Activated CD4-positive, alpha-beta T cell treated with anti-CD3 and anti-CD28 coated beads, Interleukin-2, amount 10 ng/mL, durations not matched to agents 24 days and 14 days (primary cell): ENCODE results near the gene POLA2. TPM values are rescaled to one million over a fixed set of nuclear protein-coding genes. Genes with fewer than 3 reads are reported as not detected.
"Not testable (repeated sequence)": the region's sequence is repeated elsewhere in the genome, so short reads cannot be mapped to it uniquely, and the experiment has no call there.

Experiments
- DNase-seq: peaks from one replicate; pipeline ENCODE4 v3.0.0; 2022
- H3K27ac Mint-ChIP-seq: one replicate; pipeline ENCODE4 v1.8.0; 2022; ENCODE audit warnings: mild to moderate bottlenecking, mixed read lengths
- H3K27me3 Mint-ChIP-seq: one replicate; pipeline ENCODE4 v1.8.0; 2022; ENCODE audit warnings: mixed read lengths
- H3K36me3 Mint-ChIP-seq: one replicate; pipeline ENCODE4 v1.8.0; 2022; ENCODE audit warnings: low read depth, mild to moderate bottlenecking, mixed read lengths
- H3K4me1 Mint-ChIP-seq: one replicate; pipeline ENCODE4 v1.8.0; 2021; ENCODE audit warnings: mixed read lengths
- H3K4me3 Mint-ChIP-seq: one replicate; pipeline ENCODE4 v1.8.0; 2022; ENCODE audit warnings: mild to moderate bottlenecking, moderate library complexity, mixed read lengths
- H3K9me3 Mint-ChIP-seq: one replicate; pipeline ENCODE4 v1.8.0; 2021; ENCODE audit warnings: mixed read lengths
- intact Hi-C: fragments of 100-400 bp; cut with micrococcal nuclease; formaldehyde crosslinking; loops from one replicate; pipeline ENCODE4 v1.15.1; 2023
- total RNA-seq: library from RNA; stranded (reverse); gene quantifications from 2 replicates; pipeline ENCODE4 v1.2.3, GENCODE V29; 2022

The POLA2 gene
- total RNA-seq, 1 donor from 2014 or later: 82.8 TPM

GRCh38 chr11:65258988-65259387, 2.8 kb upstream of the POLA2 start:
- peaks cover 28% of the 10 kb centered on the region for H3K4me1 Mint-ChIP-seq
- H3K4me3 Mint-ChIP-seq: no peak overlapping the region
- intact Hi-C loops: no loop called here
- DNase-seq: no peak
- peaks cover 3% of the 10 kb centered on the region for H3K9me3 Mint-ChIP-seq
- no peak overlapping the region for H3K27ac Mint-ChIP-seq
- H3K36me3 Mint-ChIP-seq: peaks cover 16% of the 10 kb centered on the region
- H3K27me3 Mint-ChIP-seq: peaks cover 7% of the 10 kb centered on the region

DNA sequence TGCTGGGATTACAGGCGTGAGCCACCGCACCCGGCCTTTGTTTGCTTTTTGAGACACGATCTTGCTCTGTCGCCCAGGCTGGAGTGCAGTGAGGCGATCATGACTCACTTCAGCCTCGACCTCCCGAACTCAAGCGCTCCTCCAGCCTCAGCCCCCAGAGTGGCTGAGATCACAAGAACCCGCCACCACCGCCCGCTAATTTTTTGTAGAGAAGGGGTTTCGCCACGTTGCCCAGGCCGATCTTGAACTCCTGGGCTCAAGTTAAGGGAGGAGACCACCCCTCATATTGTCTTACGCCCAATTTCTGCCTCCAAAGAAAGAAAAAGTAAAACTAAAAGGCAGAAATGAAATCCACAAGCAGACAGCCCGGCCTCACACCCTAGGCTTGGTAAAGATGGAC, 1.5 kb upstream of the POLA2 start:
- Mint-ChIP-seq H3K9me3 (peaks cover 3% of the 10 kb centered on the region), H3K4me3 (peak overlapping the region; percentile 32), H3K27me3 (peaks cover 4% of the 10 kb centered on the region), H3K27ac (no peak overlapping the region), H3K4me1 (peaks cover 36% of the 10 kb centered on the region), H3K36me3 (peaks cover 24% of the 10 kb centered on the region)
- no peak for DNase-seq
- intact Hi-C loops: loop anchor here (5.0 kb wide), 2 partner anchors 33 to 72 kb away; partner anchors contain the start of gene DPF2

DNA sequence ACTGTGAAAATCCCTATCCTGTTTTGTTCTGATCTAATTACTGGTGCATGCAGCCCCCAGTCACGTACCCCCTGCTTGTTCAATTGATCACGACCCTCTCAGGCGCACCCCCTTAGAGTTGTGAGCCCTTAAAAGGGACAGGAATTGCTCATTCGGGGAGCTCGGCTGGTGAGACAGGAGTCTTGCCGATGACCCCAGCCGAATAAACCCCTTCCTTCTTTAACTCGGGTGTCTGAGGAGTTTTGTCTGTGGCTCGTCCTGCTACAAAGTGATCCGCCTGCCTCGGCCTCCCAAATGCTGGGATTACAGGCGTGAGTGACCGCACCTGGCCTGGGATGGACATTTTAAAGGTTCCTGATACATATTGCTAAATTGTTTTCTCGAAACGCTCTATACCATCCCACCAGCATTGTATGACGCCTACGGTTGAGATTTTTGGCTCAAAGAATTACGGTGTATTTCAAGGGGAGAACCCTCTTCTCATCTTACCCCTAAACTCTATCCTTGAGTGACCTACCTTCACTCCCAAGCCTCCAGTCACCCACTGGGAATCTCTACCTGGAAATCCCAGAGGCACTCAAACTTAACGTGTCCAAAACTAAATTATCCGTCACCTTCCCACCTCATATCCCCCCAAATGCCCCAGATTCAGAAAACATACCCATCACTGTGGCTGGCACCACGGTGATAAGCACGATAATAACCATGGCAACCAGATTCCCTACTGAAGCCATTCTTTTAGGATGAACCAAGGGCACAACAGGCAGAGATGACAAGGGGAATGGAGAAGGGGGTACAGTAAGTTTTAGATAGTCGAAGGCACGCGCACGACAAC, 789 bp upstream of the POLA2 start:
- Mint-ChIP-seq H3K4me3 (peak overlapping the region; percentile 95), H3K36me3 (peaks cover 27% of the 10 kb centered on the region), H3K27me3 (peaks cover 4% of the 10 kb centered on the region), H3K9me3 (peaks cover 3% of the 10 kb centered on the region), H3K27ac (peak overlapping the region; percentile 99), H3K4me1 (peaks cover 42% of the 10 kb centered on the region)
- no peak for DNase-seq
- intact Hi-C loops: loop anchor here (1.0 to 5.0 kb wide), 3 partner anchors 34 to 139 kb away; partner anchors contain the start of genes DPF2, FAU and MRPL49

- H3K36me3 Mint-ChIP-seq: peaks cover 34% of the 10 kb centered on the region
- H3K9me3 Mint-ChIP-seq: peaks cover 3% of the 10 kb centered on the region
- peak overlapping the region; percentile 95 for H3K4me3 Mint-ChIP-seq
- intact Hi-C loops: loop anchor here (5.0 kb wide), 2 partner anchors 35 to 70 kb away; partner anchors contain the start of gene DPF2
- peaks cover 4% of the 10 kb centered on the region for H3K27me3 Mint-ChIP-seq
- H3K4me1 Mint-ChIP-seq: peaks cover 48% of the 10 kb centered on the region
- peak overlapping the region; percentile 99 for H3K27ac Mint-ChIP-seq
- peak; percentile 87 for DNase-seq
These were observed 569 bp downstream of the POLA2 start for GRCh38 chr11:65262381-65262680.

- peaks cover 36% of the 10 kb centered on the region for H3K36me3 Mint-ChIP-seq
- intact Hi-C loops: loop anchor here (5.0 kb wide), 2 partner anchors 35 to 70 kb away; partner anchors contain the start of gene DPF2
- peaks cover 3% of the 10 kb centered on the region for H3K9me3 Mint-ChIP-seq
- DNase-seq: peak; percentile 67
- H3K27me3 Mint-ChIP-seq: peaks cover 4% of the 10 kb centered on the region
- peak overlapping the region; percentile 95 for H3K4me3 Mint-ChIP-seq
- H3K4me1 Mint-ChIP-seq: peaks cover 48% of the 10 kb centered on the region
- peak overlapping the region; percentile 99 for H3K27ac Mint-ChIP-seq
These were observed 1.0 kb downstream of the POLA2 start for GRCh38 chr11:65262776-65263175.

- not testable (repeated sequence) for H3K27me3 Mint-ChIP-seq, DNase-seq, H3K9me3 Mint-ChIP-seq
- Mint-ChIP-seq H3K27ac (peak overlapping the region; percentile 60), H3K4me1 (peaks cover 45% of the 10 kb centered on the region), H3K4me3 (peak overlapping the region; percentile 60), H3K36me3 (peaks cover 48% of the 10 kb centered on the region)
- intact Hi-C loops: loop anchor here (5.0 kb wide), 2 partner anchors 37 to 68 kb away; partner anchors contain the start of gene DPF2
These were observed 3.0 kb downstream of the POLA2 start for GRCh38 chr11:65264747-65265146.

DNA sequence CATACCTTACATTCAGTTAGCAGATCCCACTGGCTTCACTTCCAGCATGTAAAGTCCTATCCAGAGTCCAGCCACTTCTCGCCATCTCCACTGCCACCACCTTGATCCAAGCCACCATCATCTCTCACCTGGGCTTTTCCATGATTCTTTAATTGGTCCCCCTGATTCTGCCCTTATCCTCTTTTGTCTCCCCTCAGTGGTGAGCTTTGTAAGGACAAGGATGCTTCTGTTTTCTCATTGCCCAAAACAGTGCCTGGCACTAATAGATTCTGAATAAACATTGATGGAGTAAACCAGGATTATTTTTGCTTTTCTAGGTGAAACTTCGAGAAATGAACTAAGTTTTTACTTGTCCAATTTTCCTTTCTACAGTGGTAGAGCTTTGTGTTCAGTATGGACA, 4.4 kb downstream of the POLA2 start:
- no peak overlapping the region for H3K4me3 Mint-ChIP-seq
- peaks cover 3% of the 10 kb centered on the region for H3K9me3 Mint-ChIP-seq
- peak; percentile 76 for DNase-seq

GRCh38 chr11:65274735-65275682, 13.2 kb downstream of the POLA2 start:
- Mint-ChIP-seq H3K36me3 (peaks cover 52% of the 10 kb centered on the region), H3K27ac (no peak overlapping the region), H3K9me3 (no peaks in the 10 kb centered on the region), H3K4me3 (no peak overlapping the region), H3K4me1 (peaks cover 12% of the 10 kb centered on the region), H3K27me3 (no peaks in the 10 kb centered on the region)
- intact Hi-C loops: loop anchor here (1.0 kb wide), 2 partner anchors 40 to 55 kb away; no protein-coding TSS in a partner anchor
- DNase-seq: peak; percentile 81

More for the DNA sequence above, 4.4 kb downstream of the POLA2 start:
- intact Hi-C loops: no loop called here
- H3K27me3 Mint-ChIP-seq: peaks cover 2% of the 10 kb centered on the region
- H3K36me3 Mint-ChIP-seq: peaks cover 57% of the 10 kb centered on the region
- H3K4me1 Mint-ChIP-seq: peaks cover 36% of the 10 kb centered on the region
- H3K27ac Mint-ChIP-seq: no peak overlapping the region

DNA sequence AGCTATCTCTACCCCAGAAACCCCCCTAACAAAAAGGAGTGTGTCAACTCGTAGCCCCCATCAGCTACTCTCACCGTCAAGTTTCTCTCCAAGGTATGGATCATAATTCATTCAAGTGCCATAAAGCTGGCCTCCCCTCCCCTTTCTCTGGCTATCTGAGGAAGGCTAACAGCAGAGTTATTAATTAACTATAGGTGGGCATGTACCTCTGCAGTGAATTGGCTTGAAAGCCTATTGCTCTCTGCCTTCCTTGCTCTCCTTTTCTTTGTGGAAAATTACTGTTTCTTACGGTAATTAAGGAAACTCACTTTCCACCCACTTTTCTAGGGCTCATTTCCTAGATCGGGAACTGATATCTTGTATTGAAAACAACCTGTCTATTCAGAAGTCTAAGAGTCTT, 14.1 kb downstream of the POLA2 start:
- Mint-ChIP-seq H3K36me3 (peaks cover 50% of the 10 kb centered on the region), H3K4me3 (no peak overlapping the region), H3K27me3 (no peaks in the 10 kb centered on the region), H3K27ac (no peak overlapping the region), H3K9me3 (no peaks in the 10 kb centered on the region), H3K4me1 (peaks cover 16% of the 10 kb centered on the region)
- DNase-seq: no peak
- intact Hi-C loops: loop anchor here (1.0 kb wide), 2 partner anchors 39 to 54 kb away; no protein-coding TSS in a partner anchor

GRCh38 chr11:65277631-65278277, 16.0 kb downstream of the POLA2 start:
- H3K4me3 Mint-ChIP-seq: no peak overlapping the region
- no peaks in the 10 kb centered on the region for H3K9me3 Mint-ChIP-seq
- DNase-seq: no peak
- intact Hi-C loops: no loop called here
- peaks cover 16% of the 10 kb centered on the region for H3K4me1 Mint-ChIP-seq
- no peaks in the 10 kb centered on the region for H3K27me3 Mint-ChIP-seq
- H3K36me3 Mint-ChIP-seq: peaks cover 53% of the 10 kb centered on the region
- no peak overlapping the region for H3K27ac Mint-ChIP-seq

GRCh38 chr11:65278356-65278755, 16.6 kb downstream of the POLA2 start:
- H3K27ac Mint-ChIP-seq: no peak overlapping the region
- H3K4me3 Mint-ChIP-seq: no peak overlapping the region
- H3K36me3 Mint-ChIP-seq: peaks cover 53% of the 10 kb centered on the region
- H3K4me1 Mint-ChIP-seq: peaks cover 16% of the 10 kb centered on the region
- H3K27me3 Mint-ChIP-seq: no peaks in the 10 kb centered on the region
- DNase-seq: no peak
- intact Hi-C loops: no loop called here
- H3K9me3 Mint-ChIP-seq: no peaks in the 10 kb centered on the region

DNA sequence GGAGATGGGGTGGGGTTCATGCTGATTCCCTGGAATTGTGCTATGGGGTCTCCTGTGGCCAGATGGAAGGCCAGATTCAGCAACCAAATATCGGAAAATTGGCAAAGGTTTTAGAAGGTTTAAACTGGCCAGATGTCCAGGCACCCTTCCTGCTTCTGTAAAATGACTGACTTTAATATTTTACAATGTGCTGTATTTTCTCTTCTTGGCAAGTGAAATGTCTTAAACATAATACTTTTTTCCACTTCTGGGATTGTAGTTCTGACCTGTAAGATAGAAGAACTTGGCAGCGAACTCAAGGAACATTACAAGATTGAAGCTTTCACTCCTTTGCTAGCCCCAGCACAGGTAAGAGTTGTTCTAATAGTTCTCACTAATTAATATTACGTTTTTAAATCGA, 17.5 kb downstream of the POLA2 start:
- peak overlapping the region; percentile 8 for H3K4me3 Mint-ChIP-seq
- H3K9me3 Mint-ChIP-seq: no peaks in the 10 kb centered on the region
- H3K27me3 Mint-ChIP-seq: no peaks in the 10 kb centered on the region
- H3K4me1 Mint-ChIP-seq: peaks cover 16% of the 10 kb centered on the region
- intact Hi-C loops: no loop called here
- DNase-seq: no peak
- H3K27ac Mint-ChIP-seq: peak overlapping the region; percentile 48
- H3K36me3 Mint-ChIP-seq: peaks cover 58% of the 10 kb centered on the region

DNA sequence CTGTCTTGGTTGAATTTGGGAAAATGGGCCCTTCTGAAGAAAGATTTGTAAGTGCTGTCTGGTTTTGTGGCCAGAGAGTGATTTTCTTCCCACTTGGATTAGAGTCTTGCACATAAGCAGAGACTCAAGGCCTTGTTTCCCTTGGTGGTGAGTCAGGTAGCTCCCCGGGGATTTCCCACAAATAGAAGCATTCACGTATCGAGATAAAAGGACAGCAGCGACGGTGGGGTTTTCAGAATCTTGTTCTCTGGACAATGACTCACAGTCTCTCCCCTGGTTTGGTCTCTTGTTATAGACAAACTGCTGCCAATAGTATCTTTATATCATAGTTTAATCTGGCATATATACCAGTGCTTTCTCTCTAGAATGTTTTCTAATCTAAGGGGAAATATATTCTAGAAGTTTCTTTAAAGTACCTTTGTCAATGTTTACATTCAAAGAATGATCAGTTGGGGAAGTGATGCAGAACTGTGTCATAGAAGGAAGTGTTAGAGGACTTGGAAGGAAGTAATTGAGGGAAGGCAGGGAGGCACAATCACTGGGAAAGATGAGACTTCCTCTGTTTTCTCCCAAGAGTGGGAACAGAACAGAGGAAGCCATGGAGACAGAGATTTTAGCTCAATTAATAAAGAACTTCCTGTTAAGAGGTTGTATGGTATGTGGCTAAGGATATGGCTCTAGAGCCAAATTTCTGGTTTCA, 18.1 kb downstream of the POLA2 start:
- peaks cover 58% of the 10 kb centered on the region for H3K36me3 Mint-ChIP-seq
- peak overlapping the region; percentile 48 for H3K27ac Mint-ChIP-seq
- intact Hi-C loops: no loop called here
- peaks cover 16% of the 10 kb centered on the region for H3K4me1 Mint-ChIP-seq
- peak; percentile 75 for DNase-seq
- no peaks in the 10 kb centered on the region for H3K27me3 Mint-ChIP-seq
- H3K9me3 Mint-ChIP-seq: no peaks in the 10 kb centered on the region
- H3K4me3 Mint-ChIP-seq: peak overlapping the region; percentile 8
